HepG2 (cell line): ENCODE data around the gene ASCC2. TPM values are rescaled to one million over a fixed set of nuclear protein-coding genes. Genes with fewer than 3 reads are reported as not detected.
A peak's percentile ranks its signal among the peaks of the same experiment; 100 is the strongest.

Experiments
- ERF ChIP-seq: IDR thresholded peaks from 2 replicates; pipeline ENCODE4 v1.6.1; 2018; ENCODE audit warnings: missing biosample characterization, missing genetic modification reagents
- ETV6 ChIP-seq: sonication (generic); formaldehyde crosslinking; conservative IDR thresholded peaks from 2 replicates; pipeline ENCODE4 v1.4.0; 2020; ENCODE audit warnings: missing genetic modification reagents
- GATAD1 ChIP-seq: IDR thresholded peaks from 2 replicates; pipeline ENCODE4 v1.6.1; 2016; ENCODE audit warnings: missing genetic modification reagents, missing compliant biosample characterization
- HDAC2 ChIP-seq: sonication (generic); formaldehyde crosslinking; IDR thresholded peaks from 2 replicates; pipeline ENCODE4 v1.4.0; 2020; ENCODE audit warnings: missing genetic modification reagents
- KAT7 ChIP-seq: IDR thresholded peaks from 2 replicates; pipeline ENCODE4 v1.6.1; 2018; ENCODE audit warnings: borderline replicate concordance, missing compliant biosample characterization
- POLR2A ChIP-seq, 2 experiments: IDR thresholded peaks; 2 replicates each; pipeline ENCODE4 v1.6.1; 2011; ENCODE audit warnings: low read depth in 2 of 2, low read length in 2 of 2, mild to moderate bottlenecking in 1 of 2, moderate library complexity in 1 of 2; ENCODE audit not compliant: insufficient read depth in 1 of 2
- RBM39 ChIP-seq: fragments of 200-400 bp; formaldehyde crosslinking; IDR thresholded peaks from one replicate; pipeline ENCODE4 v1.6.1; 2018; ENCODE audit warnings: antibody characterized with exemption, mild to moderate bottlenecking, low read depth, low read length; ENCODE audit not compliant: poor library complexity, severe bottlenecking
- SP2 ChIP-seq: sonication (generic); formaldehyde crosslinking; IDR thresholded peaks from 2 replicates; pipeline ENCODE4 v1.5.1; 2020; ENCODE audit warnings: mild to moderate bottlenecking, missing genetic modification reagents
- TARDBP ChIP-seq: sonication (generic); formaldehyde crosslinking; IDR thresholded peaks from 2 replicates; pipeline ENCODE4 v1.8.0; 2022; ENCODE audit warnings: mild to moderate bottlenecking, missing genetic modification reagents
- ZBTB20 ChIP-seq: sonication (generic); formaldehyde crosslinking; IDR thresholded peaks from 2 replicates; pipeline ENCODE4 v1.8.1; 2023; ENCODE audit warnings: missing genetic modification reagents, low read depth, mild to moderate bottlenecking, borderline replicate concordance
- ZMAT3 ChIP-seq: sonication (generic); formaldehyde crosslinking; conservative IDR thresholded peaks from 2 replicates; pipeline ENCODE4 v1.7.0; 2021; ENCODE audit warnings: missing genetic modification reagents
- ZNF564 ChIP-seq: sonication (generic); formaldehyde crosslinking; IDR thresholded peaks from 2 replicates; pipeline ENCODE4 v1.8.1; 2023; ENCODE audit warnings: mild to moderate bottlenecking, missing genetic modification reagents
- ZNF761 ChIP-seq: sonication (generic); formaldehyde crosslinking; conservative IDR thresholded peaks from 2 replicates; pipeline ENCODE4 v1.4.0; 2020; ENCODE audit warnings: mild to moderate bottlenecking, missing genetic modification reagents
- ZZZ3 ChIP-seq: sonication (generic); formaldehyde crosslinking; IDR thresholded peaks from 2 replicates; pipeline ENCODE4 v1.4.0; 2020; ENCODE audit warnings: missing genetic modification reagents, mild to moderate bottlenecking, borderline replicate concordance
- polyA plus RNA-seq, 8 experiments: library from polyadenylated mRNA; depleted of rRNA in 3 of 8; stranded (reverse) in 7 of 8; unstranded in 1 of 8; fragments of >200 nt; fragmentation: Illumina TruSeq in 4 of 8; extraction: Trizol in 4 of 8; gene quantifications; 2 replicates each; pipeline versions ENCODE4 v1.2.1 to v1.2.3, GENCODE V29; 2011 to 2016; ENCODE audit warnings: low read depth in 4 of 8, missing spikeins in 1 of 8, mixed read lengths in 1 of 8; ENCODE audit not compliant: insufficient read depth in 1 of 8
- total RNA-seq, 5 experiments: library from RNA; depleted of rRNA; stranded (reverse); fragments of >200 nt; fragmentation: Illumina TruSeq; extraction: Trizol; gene quantifications; 2 replicates each; pipeline ENCODE4 v1.2.3, GENCODE V29; 2016; ENCODE audit warnings: low read depth in 1 of 5
- TF ChIP-seq, protein P1 (sequence below): sonication (generic); formaldehyde crosslinking; conservative IDR thresholded peaks from 2 replicates; pipeline ENCODE4 v1.8.0; 2022; ENCODE audit warnings: mild to moderate bottlenecking, moderate library complexity, missing genetic modification reagents
- TF ChIP-seq, protein P2 (sequence below), 2 experiments: sonication (generic) in 1 of 2; formaldehyde crosslinking in 1 of 2; IDR thresholded peaks; 2 replicates each; pipeline versions ENCODE4 v1.4.0 to v1.6.1; 2018 to 2020; ENCODE audit warnings: missing genetic modification reagents in 2 of 2, borderline replicate concordance in 1 of 2, low read depth in 1 of 2, mild to moderate bottlenecking in 1 of 2, missing biosample characterization in 1 of 2
- TF ChIP-seq, protein P3 (sequence below): sonication (generic); formaldehyde crosslinking; IDR thresholded peaks from 2 replicates; pipeline ENCODE4 v1.8.0; 2022; ENCODE audit warnings: mild to moderate bottlenecking, missing genetic modification reagents, moderate library complexity
- TF ChIP-seq, protein P4 (sequence below): sonication (generic); formaldehyde crosslinking; IDR thresholded peaks from 2 replicates; pipeline ENCODE4 v1.5.1; 2020; ENCODE audit warnings: mild to moderate bottlenecking, missing genetic modification reagents, moderate library complexity
- TF ChIP-seq, protein P5 (sequence below): IDR thresholded peaks from 2 replicates; pipeline ENCODE4 v1.6.1; 2012; ENCODE audit warnings: inconsistent platforms

The ASCC2 gene
- total and polyA plus RNA-seq, 2 of the 13 experiments (the other 11 are each of a cell fraction or from before 2014, with no cell fraction given): 26.2 to 26.3 TPM

DNA sequence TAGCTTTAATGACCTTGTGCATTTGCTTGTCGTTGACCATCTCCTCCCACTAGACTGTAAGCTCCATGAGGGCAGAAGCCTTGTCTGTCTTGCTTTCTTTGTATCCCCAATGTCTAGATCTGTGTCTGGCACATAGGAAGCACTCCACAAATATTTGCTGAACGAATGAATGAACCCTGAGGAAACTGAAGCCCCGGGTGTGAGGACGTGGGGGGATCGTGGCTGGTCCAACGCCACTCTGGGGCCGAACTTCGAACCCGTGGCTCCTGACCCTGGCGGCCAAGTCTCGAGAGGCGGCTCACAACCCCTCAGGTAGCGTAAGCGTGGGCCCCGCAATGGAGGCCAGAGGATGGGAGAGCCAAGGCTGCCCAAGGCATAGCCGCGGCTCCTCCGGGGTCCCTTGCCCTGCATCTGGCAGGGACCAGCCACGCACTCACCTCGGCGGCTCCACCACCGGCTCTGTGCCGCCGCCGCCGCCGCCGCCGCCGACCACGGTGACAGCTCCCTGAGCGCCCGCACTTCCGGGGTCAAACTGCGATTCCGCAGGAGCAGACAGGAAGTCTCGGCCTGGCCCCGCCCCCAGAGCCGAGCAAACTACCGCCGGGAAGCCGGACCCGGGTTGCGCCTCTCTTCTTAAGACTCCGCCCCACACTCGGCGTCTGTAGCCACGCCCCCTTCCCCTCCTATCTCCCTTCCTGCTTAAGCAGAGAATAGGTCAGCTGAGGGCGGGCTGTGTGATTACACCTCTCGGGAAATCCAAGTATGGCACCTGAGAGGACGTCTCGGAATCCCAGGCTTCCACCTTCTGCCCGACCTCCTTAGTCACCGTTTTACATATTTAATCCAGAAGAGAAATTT is at the start of gene ASCC2 (continued):
- TF ChIP-seq, protein P1, sequence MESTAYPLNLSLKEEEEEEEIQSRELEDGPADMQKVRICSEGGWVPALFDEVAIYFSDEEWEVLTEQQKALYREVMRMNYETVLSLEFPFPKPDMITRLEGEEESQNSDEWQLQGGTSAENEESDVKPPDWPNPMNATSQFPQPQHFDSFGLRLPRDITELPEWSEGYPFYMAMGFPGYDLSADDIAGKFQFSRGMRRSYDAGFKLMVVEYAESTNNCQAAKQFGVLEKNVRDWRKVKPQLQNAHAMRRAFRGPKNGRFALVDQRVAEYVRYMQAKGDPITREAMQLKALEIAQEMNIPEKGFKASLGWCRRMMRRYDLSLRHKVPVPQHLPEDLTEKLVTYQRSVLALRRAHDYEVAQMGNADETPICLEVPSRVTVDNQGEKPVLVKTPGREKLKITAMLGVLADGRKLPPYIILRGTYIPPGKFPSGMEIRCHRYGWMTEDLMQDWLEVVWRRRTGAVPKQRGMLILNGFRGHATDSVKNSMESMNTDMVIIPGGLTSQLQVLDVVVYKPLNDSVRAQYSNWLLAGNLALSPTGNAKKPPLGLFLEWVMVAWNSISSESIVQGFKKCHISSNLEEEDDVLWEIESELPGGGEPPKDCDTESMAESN: peak; percentile 78
- TF ChIP-seq ZNF564 (no peak), HDAC2 (CRISPR knock-in tag) (0 out of 2 replicates have a peak, but pooled peaks have one; percentile 19), ZNF761 (CRISPR knock-in tag) (peak; percentile 73; the same call in 1 of the 2 replicates), SP2 (CRISPR knock-in tag) (peak; percentile 71), ETV6 (CRISPR knock-in tag) (0 out of 2 replicates have a peak, but pooled peaks have one; percentile 25), ZBTB20 (CRISPR knock-in tag) (no peak), ZZZ3 (CRISPR knock-in tag) (peak; percentile 76; the same call in 1 of the 2 replicates), RBM39 (peak; percentile 46), KAT7 (no peak; the same call in 1 of the 2 replicates), POLR2A (IDR thresholded peaks at IDR 0.05; ENCODE audit: insufficient read depth in 1 of 2, low read depth in 2 of 2, low read length in 2 of 2) (peak; percentile 68 to 84), TARDBP (CRISPR knock-in tag) (peak; percentile 55; the same call in 1 of the 2 replicates), GATAD1 (peak; percentile 84), ERF (CRISPR knock-in tag) (peak; percentile 82), ZMAT3 (0 out of 2 replicates have a peak, but pooled peaks have one; percentile 29)
- TF ChIP-seq, protein P2, sequence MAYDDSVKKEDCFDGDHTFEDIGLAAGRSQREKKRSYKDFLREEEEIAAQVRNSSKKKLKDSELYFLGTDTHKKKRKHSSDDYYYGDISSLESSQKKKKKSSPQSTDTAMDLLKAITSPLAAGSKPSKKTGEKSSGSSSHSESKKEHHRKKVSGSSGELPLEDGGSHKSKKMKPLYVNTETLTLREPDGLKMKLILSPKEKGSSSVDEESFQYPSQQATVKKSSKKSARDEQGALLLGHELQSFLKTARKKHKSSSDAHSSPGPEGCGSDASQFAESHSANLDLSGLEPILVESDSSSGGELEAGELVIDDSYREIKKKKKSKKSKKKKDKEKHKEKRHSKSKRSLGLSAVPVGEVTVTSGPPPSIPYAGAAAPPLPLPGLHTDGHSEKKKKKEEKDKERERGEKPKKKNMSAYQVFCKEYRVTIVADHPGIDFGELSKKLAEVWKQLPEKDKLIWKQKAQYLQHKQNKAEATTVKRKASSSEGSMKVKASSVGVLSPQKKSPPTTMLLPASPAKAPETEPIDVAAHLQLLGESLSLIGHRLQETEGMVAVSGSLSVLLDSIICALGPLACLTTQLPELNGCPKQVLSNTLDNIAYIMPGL (CRISPR knock-in tag; IDR thresholded peaks at IDR 0.05; ENCODE audit: borderline replicate concordance in 1 of 2, low read depth in 1 of 2): peak in 1 of 2 experiments; percentile 60; a peak in 2 of 4 replicates
- TF ChIP-seq, protein P3, sequence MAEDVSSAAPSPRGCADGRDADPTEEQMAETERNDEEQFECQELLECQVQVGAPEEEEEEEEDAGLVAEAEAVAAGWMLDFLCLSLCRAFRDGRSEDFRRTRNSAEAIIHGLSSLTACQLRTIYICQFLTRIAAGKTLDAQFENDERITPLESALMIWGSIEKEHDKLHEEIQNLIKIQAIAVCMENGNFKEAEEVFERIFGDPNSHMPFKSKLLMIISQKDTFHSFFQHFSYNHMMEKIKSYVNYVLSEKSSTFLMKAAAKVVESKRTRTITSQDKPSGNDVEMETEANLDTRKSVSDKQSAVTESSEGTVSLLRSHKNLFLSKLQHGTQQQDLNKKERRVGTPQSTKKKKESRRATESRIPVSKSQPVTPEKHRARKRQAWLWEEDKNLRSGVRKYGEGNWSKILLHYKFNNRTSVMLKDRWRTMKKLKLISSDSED (CRISPR knock-in tag): no peak
- TF ChIP-seq, protein P4, sequence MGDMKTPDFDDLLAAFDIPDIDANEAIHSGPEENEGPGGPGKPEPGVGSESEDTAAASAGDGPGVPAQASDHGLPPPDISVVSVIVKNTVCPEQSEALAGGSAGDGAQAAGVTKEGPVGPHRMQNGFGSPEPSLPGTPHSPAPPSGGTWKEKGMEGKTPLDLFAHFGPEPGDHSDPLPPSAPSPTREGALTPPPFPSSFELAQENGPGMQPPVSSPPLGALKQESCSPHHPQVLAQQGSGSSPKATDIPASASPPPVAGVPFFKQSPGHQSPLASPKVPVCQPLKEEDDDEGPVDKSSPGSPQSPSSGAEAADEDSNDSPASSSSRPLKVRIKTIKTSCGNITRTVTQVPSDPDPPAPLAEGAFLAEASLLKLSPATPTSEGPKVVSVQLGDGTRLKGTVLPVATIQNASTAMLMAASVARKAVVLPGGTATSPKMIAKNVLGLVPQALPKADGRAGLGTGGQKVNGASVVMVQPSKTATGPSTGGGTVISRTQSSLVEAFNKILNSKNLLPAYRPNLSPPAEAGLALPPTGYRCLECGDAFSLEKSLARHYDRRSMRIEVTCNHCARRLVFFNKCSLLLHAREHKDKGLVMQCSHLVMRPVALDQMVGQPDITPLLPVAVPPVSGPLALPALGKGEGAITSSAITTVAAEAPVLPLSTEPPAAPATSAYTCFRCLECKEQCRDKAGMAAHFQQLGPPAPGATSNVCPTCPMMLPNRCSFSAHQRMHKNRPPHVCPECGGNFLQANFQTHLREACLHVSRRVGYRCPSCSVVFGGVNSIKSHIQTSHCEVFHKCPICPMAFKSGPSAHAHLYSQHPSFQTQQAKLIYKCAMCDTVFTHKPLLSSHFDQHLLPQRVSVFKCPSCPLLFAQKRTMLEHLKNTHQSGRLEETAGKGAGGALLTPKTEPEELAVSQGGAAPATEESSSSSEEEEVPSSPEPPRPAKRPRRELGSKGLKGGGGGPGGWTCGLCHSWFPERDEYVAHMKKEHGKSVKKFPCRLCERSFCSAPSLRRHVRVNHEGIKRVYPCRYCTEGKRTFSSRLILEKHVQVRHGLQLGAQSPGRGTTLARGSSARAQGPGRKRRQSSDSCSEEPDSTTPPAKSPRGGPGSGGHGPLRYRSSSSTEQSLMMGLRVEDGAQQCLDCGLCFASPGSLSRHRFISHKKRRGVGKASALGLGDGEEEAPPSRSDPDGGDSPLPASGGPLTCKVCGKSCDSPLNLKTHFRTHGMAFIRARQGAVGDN: peak; percentile 84
- TF ChIP-seq, protein P5, sequence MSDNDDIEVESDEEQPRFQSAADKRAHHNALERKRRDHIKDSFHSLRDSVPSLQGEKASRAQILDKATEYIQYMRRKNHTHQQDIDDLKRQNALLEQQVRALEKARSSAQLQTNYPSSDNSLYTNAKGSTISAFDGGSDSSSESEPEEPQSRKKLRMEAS: peak; percentile 62
